NK-92 treated with Interleukin-12 subunit alpha and Interleukin-12 subunit beta, amount 100 ng/mL, for 24 hours (cell line): Measurements from ENCODE around the gene ADAT2.

Experiments used
- DNase-seq: peaks from one replicate; lab custom pipeline; 2025; lab: John Stamatoyannopoulos, UW

The ADAT2 gene

GRCh38 chr6:143441680-143442545 is 8.6 kb downstream of the ADAT2 start:
- no peak for DNase-seq

GRCh38 chr6:143441010-143441409 is 9.5 kb downstream of the ADAT2 start:
- no peak for DNase-seq

- DNase-seq, result no peak
These were observed 17.9 kb downstream of the ADAT2 start for GRCh38 chr6:143432588-143432987.

GRCh38 chr6:143431226-143431625 is 19.3 kb downstream of the ADAT2 start:
- DNase-seq, result no peak

GRCh38 chr6:143429970-143430369 is 20.5 kb downstream of the ADAT2 start:
- no peak for DNase-seq

GRCh38 chr6:143427109-143427817 is 23.2 kb downstream of the ADAT2 start:
- DNase-seq, result peak; percentile 56

GRCh38 chr6:143426026-143426425 is 24.5 kb downstream of the ADAT2 start:
- DNase-seq, result no peak

- DNase-seq, result no peak
These were observed 31.0 kb downstream of the ADAT2 start for GRCh38 chr6:143419526-143419925.

- no peak for DNase-seq
These were observed 35.7 kb downstream of the ADAT2 start for GRCh38 chr6:143414769-143415168.

GRCh38 chr6:143410859-143411270 is 39.6 kb downstream of the ADAT2 start:
- DNase-seq, result no peak

- no peak for DNase-seq
These were observed 41.7 kb downstream of the ADAT2 start for GRCh38 chr6:143408787-143409162.

GRCh38 chr6:143408151-143408786 is 42.2 kb downstream of the ADAT2 start:
- DNase-seq, result no peak

GRCh38 chr6:143406673-143407072 is 43.8 kb downstream of the ADAT2 start:
- DNase-seq, result no peak

- DNase-seq, result no peak
These were observed 44.9 kb downstream of the ADAT2 start for GRCh38 chr6:143405373-143406154.

GRCh38 chr6:143402721-143403336 is 47.7 kb downstream of the ADAT2 start:
- no peak for DNase-seq

- DNase-seq, result no peak
These were observed 48.7 kb downstream of the ADAT2 start for GRCh38 chr6:143401636-143402370.

GRCh38 chr6:143401068-143401446 is 49.4 kb downstream of the ADAT2 start:
- DNase-seq, result no peak

GRCh38 chr6:143400258-143401067 is 50.0 kb downstream of the ADAT2 start:
- DNase-seq, result no peak

GRCh38 chr6:143399775-143400174 is 50.7 kb downstream of the ADAT2 start:
- DNase-seq, result no peak

GRCh38 chr6:143399176-143399575 is 51.3 kb downstream of the ADAT2 start:
- DNase-seq, result no peak
